ENCODE measurements around the gene AHDC1. TPM values are rescaled to one million over a fixed set of nuclear protein-coding genes. Genes with fewer than 3 reads are reported as not detected.

Gene AHDC1
- total and polyA plus RNA-seq, 2 of the 13 experiments (the other 11 are each of a cell fraction or from before 2014, with no cell fraction given) = 1.0 to 2.7 TPM

DNA sequence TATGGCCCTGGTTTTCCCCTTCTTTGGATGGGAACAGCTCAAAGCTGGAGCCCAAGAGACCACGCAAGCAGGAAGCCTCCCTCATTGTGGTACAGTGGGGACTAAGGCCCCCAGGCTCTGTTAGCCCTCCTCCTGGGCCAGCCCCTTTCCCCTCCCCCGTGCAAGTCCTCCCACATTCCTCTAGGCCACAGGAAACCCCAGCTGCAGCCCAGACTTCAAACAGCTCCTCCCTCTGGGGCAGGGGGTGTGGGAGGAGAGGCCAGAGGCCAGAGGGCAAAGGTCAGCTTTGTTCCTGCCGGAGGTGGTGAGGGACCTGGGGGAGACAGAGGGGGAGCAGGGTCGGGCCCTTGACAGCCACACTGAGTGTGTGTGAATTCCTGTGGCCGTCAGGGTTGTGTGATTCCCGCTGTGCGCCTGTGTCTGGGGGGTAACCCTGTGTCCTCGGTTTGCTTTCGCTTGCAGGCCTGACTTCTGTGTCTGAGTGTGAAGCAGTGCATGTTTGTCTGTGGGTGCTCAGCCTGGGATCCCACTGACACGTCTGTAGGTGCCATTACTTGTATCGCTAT is 3.4 kb upstream of the AHDC1 start (continued):
- TF ChIP-seq ZNF646 (CRISPR knock-in tag; IDR thresholded peaks at IDR 0.05) (peak; percentile 96), POGZ (CRISPR knock-in tag; IDR thresholded peaks at IDR 0.05) (peak; percentile 78), TARDBP (CRISPR knock-in tag; IDR thresholded peaks at IDR 0.05) (peak; percentile 99), MAFG (CRISPR knock-in tag; IDR thresholded peaks at IDR 0.05) (no peak), SALL2 (CRISPR knock-in tag; IDR thresholded peaks at IDR 0.05) (peak; percentile 71; the same call in 1 of the 2 replicates), ZMYM4 (CRISPR knock-in tag; IDR thresholded peaks at IDR 0.05) (peak; percentile 88), ZNF484 (CRISPR knock-in tag; IDR thresholded peaks at IDR 0.05; ENCODE audit: borderline replicate concordance, low read depth) (no peak), GABPB1 (CRISPR knock-in tag; IDR thresholded peaks at IDR 0.05) (peak; percentile 76), ZBTB7B (CRISPR knock-in tag; IDR thresholded peaks at IDR 0.05) (peak; percentile 95), RFX3 (CRISPR knock-in tag; IDR thresholded peaks at IDR 0.05) (no peak), SAP130 (CRISPR knock-in tag; IDR thresholded peaks at IDR 0.05; ENCODE audit: low read depth) (peak; percentile 98), CBX2 (IDR thresholded peaks at IDR 0.05; ENCODE audit: low read depth, low read length) (no peak), CBX2 (CRISPR knock-in tag; IDR thresholded peaks at IDR 0.05; ENCODE audit: low read depth) (no peak), ZNF782 (CRISPR knock-in tag; IDR thresholded peaks at IDR 0.05; ENCODE audit: borderline replicate concordance) (peak; percentile 53; the same call in 1 of the 2 replicates), SIX1 (CRISPR knock-in tag; IDR thresholded peaks at IDR 0.05; ENCODE audit: borderline replicate concordance) (0 out of 2 replicates have a peak, but pooled peaks have one; percentile 55), ZNF879 (CRISPR knock-in tag; IDR thresholded peaks at IDR 0.05) (no peak), AKAP8 (CRISPR knock-in tag; IDR thresholded peaks at IDR 0.05) (peak; percentile 91; the same call in 1 of the 2 replicates), CSRNP2 (CRISPR knock-in tag; conservative IDR thresholded peaks at IDR 0.05; ENCODE audit: low read depth) (no peak), ZBTB42 (CRISPR knock-in tag; IDR thresholded peaks at IDR 0.05) (no peak)
- TF ChIP-seq, protein P1, sequence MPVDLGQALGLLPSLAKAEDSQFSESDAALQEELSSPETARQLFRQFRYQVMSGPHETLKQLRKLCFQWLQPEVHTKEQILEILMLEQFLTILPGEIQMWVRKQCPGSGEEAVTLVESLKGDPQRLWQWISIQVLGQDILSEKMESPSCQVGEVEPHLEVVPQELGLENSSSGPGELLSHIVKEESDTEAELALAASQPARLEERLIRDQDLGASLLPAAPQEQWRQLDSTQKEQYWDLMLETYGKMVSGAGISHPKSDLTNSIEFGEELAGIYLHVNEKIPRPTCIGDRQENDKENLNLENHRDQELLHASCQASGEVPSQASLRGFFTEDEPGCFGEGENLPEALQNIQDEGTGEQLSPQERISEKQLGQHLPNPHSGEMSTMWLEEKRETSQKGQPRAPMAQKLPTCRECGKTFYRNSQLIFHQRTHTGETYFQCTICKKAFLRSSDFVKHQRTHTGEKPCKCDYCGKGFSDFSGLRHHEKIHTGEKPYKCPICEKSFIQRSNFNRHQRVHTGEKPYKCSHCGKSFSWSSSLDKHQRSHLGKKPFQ (CRISPR knock-in tag; IDR thresholded peaks at IDR 0.05; ENCODE audit: insufficient replicate concordance) = peak; percentile 97
- TF ChIP-seq, protein P2, sequence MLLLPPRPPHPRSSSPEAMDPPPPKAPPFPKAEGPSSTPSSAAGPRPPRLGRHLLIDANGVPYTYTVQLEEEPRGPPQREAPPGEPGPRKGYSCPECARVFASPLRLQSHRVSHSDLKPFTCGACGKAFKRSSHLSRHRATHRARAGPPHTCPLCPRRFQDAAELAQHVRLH (CRISPR knock-in tag; IDR thresholded peaks at IDR 0.05; ENCODE audit: borderline replicate concordance, low read depth) = peak; percentile 84; the same call in 1 of the 2 replicates

Data from HepG2 (cell line).